K562 (cell line): Measurements from ENCODE around the gene TAF10. TPM values are rescaled to one million over a fixed set of nuclear protein-coding genes. Genes with fewer than 3 reads are reported as not detected.
A peak's percentile ranks its signal among the peaks of the same experiment; 100 is the strongest.

ENCODE experiments used
- ILK ChIP-seq: fragments of 450-650 bp; IDR thresholded peaks from 2 replicates; pipeline ENCODE4 v1.6.1; 2016; ENCODE audit warnings: missing genetic modification characterization, low read depth, mild to moderate bottlenecking, missing compliant biosample characterization, moderate library complexity, borderline replicate concordance
- NBN ChIP-seq: fragments of 450-650 bp; IDR thresholded peaks from 2 replicates; pipeline ENCODE4 v1.6.1; 2016; ENCODE audit warnings: low read depth, mild to moderate bottlenecking
- NCOA6 ChIP-seq: fragments of 450-650 bp; IDR thresholded peaks from 2 replicates; pipeline ENCODE4 v1.6.1; 2017; ENCODE audit warnings: mild to moderate bottlenecking
- NFIC ChIP-seq: fragments of 450-650 bp; IDR thresholded peaks from 2 replicates; pipeline ENCODE4 v1.6.1; 2017; ENCODE audit warnings: mild to moderate bottlenecking, inconsistent platforms
- RAD21 ChIP-seq, 2 experiments: fragments of 250-450 bp in 1 of 2; fragments of 450-650 bp in 1 of 2; sonication (Bioruptor Pico) in 1 of 2; formaldehyde crosslinking in 1 of 2; IDR thresholded peaks in 1 of 2; conservative IDR thresholded peaks in 1 of 2; 2 replicates each; pipeline versions ENCODE4 v1.4.0 to v1.8.0; 2020 to 2022; ENCODE audit warnings: mild to moderate bottlenecking in 2 of 2, moderate library complexity in 1 of 2
- RHOXF2B ChIP-seq: fragments of 250-450 bp; sonication (Bioruptor Pico); conservative IDR thresholded peaks from 2 replicates; pipeline ENCODE4 v1.5.1; 2021
- STAT5A ChIP-seq: IDR thresholded peaks from 2 replicates; pipeline ENCODE4 v1.6.1; 2012; ENCODE audit warnings: low read length, inconsistent platforms, borderline replicate concordance
- ZEB2 ChIP-seq: fragments of 450-650 bp; IDR thresholded peaks from 2 replicates; pipeline ENCODE4 v1.6.1; 2016
- ZNF143 ChIP-seq: sonication (generic); formaldehyde crosslinking; IDR thresholded peaks from 2 replicates; pipeline ENCODE4 v1.9.0; 2022; ENCODE audit warnings: mild to moderate bottlenecking, missing genetic modification reagents
- polyA plus RNA-seq, 8 experiments: library from polyadenylated mRNA; depleted of rRNA in 4 of 8; stranded (reverse) in 5 of 8; unstranded in 3 of 8; fragments of >200 nt; fragmentation: Nextera tagmentation in 2 of 8; fragmentation: Illumina TruSeq in 1 of 8; extraction: Ambion mirVana in 2 of 8; extraction: Trizol in 1 of 8; gene quantifications; 2 replicates each; pipeline versions ENCODE4 v1.2.1 to v1.2.3, GENCODE V29; 2011 to 2014; ENCODE audit warnings: inconsistent platforms in 1 of 8, missing spikeins in 1 of 8
- total RNA-seq, 7 experiments: library from RNA; depleted of rRNA in 6 of 7; stranded (reverse); fragments of >200 nt in 6 of 7; fragmentation: Illumina TruSeq in 2 of 7; extraction: Trizol in 2 of 7; gene quantifications; 2 replicates each; pipeline versions ENCODE4 v1.2.1 to v1.2.3, GENCODE V29; 2011 to 2021; ENCODE audit warnings: low replicate concordance in 1 of 7
- TF ChIP-seq, protein P1 (sequence below), 2 experiments: fragments of 150-350 bp in 1 of 2; IDR thresholded peaks; 2 replicates each; pipeline ENCODE4 v1.6.1; 2012 to 2016; ENCODE audit warnings: low read depth in 2 of 2, low read length in 2 of 2, mild to moderate bottlenecking in 1 of 2, moderate library complexity in 1 of 2
- TF ChIP-seq, protein P2 (sequence below): fragments of 250-450 bp; sonication (Bioruptor Pico); IDR thresholded peaks from 2 replicates; pipeline ENCODE4 v1.8.0; 2022; ENCODE audit warnings: moderate library complexity, mild to moderate bottlenecking, inconsistent platforms
- TF ChIP-seq, protein P3 (sequence below): fragments of 150-350 bp; conservative IDR thresholded peaks from 2 replicates; pipeline ENCODE4 v1.6.1; 2014; ENCODE audit warnings: low read length
- TF ChIP-seq, protein P4 (sequence below): fragments of 250-450 bp; sonication (Bioruptor Pico); IDR thresholded peaks from 2 replicates; pipeline ENCODE4 v1.9.0; 2021; ENCODE audit warnings: mild to moderate bottlenecking, inconsistent platforms
- TF ChIP-seq, protein P5 (sequence below), 2 experiments: fragments of 450-650 bp; conservative IDR thresholded peaks; 2 replicates each; pipeline ENCODE4 v1.6.1; 2017; ENCODE audit warnings: mild to moderate bottlenecking in 2 of 2, moderate library complexity in 2 of 2

Gene TAF10
- total and polyA plus RNA-seq, 9 of the 15 experiments (the other 6 are each of a cell fraction or from before 2014, with no cell fraction given), result 19.5 to 197 (median 121) TPM

DNA sequence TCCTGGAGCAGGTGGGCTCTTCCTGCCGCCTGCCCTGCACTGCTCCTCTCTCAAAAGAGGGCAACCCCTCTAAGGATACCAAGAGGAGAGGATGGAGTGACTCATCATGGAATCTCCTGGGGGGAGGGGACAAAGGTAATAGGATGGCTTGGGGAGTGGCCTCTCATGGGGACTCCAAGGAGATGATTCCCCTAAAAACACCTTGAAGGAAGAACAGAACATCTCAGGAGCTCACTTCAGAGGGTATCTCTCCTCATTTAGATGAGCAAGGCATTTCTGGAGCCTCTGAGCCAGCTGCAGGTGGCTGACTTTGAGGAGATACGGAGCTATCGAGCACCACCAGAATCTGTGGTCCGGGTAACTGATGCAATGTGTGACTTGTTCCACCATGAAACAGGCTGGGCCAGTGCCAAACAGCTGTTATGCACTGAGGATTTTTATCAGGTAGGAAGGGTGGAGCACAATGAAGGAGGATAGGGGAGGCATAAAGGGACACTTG lies 48.8 kb downstream of the TAF10 start (continued):
- TF ChIP-seq, protein P1, sequence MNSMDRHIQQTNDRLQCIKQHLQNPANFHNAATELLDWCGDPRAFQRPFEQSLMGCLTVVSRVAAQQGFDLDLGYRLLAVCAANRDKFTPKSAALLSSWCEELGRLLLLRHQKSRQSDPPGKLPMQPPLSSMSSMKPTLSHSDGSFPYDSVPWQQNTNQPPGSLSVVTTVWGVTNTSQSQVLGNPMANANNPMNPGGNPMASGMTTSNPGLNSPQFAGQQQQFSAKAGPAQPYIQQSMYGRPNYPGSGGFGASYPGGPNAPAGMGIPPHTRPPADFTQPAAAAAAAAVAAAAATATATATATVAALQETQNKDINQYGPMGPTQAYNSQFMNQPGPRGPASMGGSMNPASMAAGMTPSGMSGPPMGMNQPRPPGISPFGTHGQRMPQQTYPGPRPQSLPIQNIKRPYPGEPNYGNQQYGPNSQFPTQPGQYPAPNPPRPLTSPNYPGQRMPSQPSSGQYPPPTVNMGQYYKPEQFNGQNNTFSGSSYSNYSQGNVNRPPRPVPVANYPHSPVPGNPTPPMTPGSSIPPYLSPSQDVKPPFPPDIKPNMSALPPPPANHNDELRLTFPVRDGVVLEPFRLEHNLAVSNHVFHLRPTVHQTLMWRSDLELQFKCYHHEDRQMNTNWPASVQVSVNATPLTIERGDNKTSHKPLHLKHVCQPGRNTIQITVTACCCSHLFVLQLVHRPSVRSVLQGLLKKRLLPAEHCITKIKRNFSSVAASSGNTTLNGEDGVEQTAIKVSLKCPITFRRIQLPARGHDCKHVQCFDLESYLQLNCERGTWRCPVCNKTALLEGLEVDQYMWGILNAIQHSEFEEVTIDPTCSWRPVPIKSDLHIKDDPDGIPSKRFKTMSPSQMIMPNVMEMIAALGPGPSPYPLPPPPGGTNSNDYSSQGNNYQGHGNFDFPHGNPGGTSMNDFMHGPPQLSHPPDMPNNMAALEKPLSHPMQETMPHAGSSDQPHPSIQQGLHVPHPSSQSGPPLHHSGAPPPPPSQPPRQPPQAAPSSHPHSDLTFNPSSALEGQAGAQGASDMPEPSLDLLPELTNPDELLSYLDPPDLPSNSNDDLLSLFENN (IDR thresholded peaks at IDR 0.05; ENCODE audit: low read depth in 2 of 2, low read length in 2 of 2), result peak in 1 of 2 experiments; percentile 87; a peak in 2 of 4 replicates
- TF ChIP-seq RHOXF2B (CRISPR knock-in tag) (no peak), NFIC (peak; percentile 99), NBN (peak; percentile 70), ZNF143 (CRISPR knock-in tag) (no peak), RAD21 (CRISPR knock-in tag; conservative IDR thresholded peaks at IDR 0.05 in 1 of 2, IDR thresholded peaks at IDR 0.05 in 1 of 2) (peak in 1 of 2 experiments; percentile 25; a peak in 1 of 4 replicates), STAT5A (peak; percentile 88), NCOA6 (no peak), ZEB2 (peak; percentile 96), ILK (tag) (no peak)
- TF ChIP-seq, protein P2, sequence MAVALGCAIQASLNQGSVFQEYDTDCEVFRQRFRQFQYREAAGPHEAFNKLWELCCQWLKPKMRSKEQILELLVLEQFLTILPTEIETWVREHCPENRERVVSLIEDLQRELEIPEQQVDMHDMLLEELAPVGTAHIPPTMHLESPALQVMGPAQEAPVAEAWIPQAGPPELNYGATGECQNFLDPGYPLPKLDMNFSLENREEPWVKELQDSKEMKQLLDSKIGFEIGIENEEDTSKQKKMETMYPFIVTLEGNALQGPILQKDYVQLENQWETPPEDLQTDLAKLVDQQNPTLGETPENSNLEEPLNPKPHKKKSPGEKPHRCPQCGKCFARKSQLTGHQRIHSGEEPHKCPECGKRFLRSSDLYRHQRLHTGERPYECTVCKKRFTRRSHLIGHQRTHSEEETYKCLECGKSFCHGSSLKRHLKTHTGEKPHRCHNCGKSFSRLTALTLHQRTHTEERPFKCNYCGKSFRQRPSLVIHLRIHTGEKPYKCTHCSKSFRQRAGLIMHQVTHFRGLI (CRISPR knock-in tag), result no peak
- TF ChIP-seq, protein P3, sequence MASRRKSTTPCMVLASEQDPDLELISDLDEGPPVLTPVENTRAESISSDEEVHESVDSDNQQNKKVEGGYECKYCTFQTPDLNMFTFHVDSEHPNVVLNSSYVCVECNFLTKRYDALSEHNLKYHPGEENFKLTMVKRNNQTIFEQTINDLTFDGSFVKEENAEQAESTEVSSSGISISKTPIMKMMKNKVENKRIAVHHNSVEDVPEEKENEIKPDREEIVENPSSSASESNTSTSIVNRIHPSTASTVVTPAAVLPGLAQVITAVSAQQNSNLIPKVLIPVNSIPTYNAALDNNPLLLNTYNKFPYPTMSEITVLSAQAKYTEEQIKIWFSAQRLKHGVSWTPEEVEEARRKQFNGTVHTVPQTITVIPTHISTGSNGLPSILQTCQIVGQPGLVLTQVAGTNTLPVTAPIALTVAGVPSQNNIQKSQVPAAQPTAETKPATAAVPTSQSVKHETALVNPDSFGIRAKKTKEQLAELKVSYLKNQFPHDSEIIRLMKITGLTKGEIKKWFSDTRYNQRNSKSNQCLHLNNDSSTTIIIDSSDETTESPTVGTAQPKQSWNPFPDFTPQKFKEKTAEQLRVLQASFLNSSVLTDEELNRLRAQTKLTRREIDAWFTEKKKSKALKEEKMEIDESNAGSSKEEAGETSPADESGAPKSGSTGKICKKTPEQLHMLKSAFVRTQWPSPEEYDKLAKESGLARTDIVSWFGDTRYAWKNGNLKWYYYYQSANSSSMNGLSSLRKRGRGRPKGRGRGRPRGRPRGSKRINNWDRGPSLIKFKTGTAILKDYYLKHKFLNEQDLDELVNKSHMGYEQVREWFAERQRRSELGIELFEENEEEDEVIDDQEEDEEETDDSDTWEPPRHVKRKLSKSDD, result no peak
- TF ChIP-seq, protein P4, sequence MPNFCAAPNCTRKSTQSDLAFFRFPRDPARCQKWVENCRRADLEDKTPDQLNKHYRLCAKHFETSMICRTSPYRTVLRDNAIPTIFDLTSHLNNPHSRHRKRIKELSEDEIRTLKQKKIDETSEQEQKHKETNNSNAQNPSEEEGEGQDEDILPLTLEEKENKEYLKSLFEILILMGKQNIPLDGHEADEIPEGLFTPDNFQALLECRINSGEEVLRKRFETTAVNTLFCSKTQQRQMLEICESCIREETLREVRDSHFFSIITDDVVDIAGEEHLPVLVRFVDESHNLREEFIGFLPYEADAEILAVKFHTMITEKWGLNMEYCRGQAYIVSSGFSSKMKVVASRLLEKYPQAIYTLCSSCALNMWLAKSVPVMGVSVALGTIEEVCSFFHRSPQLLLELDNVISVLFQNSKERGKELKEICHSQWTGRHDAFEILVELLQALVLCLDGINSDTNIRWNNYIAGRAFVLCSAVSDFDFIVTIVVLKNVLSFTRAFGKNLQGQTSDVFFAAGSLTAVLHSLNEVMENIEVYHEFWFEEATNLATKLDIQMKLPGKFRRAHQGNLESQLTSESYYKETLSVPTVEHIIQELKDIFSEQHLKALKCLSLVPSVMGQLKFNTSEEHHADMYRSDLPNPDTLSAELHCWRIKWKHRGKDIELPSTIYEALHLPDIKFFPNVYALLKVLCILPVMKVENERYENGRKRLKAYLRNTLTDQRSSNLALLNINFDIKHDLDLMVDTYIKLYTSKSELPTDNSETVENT, result no peak
- TF ChIP-seq, protein P5, sequence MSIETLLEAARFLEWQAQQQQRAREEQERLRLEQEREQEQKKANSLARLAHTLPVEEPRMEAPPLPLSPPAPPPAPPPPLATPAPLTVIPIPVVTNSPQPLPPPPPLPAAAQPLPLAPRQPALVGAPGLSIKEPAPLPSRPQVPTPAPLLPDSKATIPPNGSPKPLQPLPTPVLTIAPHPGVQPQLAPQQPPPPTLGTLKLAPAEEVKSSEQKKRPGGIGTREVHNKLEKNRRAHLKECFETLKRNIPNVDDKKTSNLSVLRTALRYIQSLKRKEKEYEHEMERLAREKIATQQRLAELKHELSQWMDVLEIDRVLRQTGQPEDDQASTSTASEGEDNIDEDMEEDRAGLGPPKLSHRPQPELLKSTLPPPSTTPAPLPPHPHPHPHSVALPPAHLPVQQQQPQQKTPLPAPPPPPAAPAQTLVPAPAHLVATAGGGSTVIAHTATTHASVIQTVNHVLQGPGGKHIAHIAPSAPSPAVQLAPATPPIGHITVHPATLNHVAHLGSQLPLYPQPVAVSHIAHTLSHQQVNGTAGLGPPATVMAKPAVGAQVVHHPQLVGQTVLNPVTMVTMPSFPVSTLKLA (conservative IDR thresholded peaks at IDR 0.05), result 0 out of 4 replicates have a peak, but pooled peaks of 1 of the 2 experiments have one; percentile 37
